ENCODE results near the gene GTPBP2. TPM values are rescaled to one million over a fixed set of nuclear protein-coding genes. Genes with fewer than 3 reads are reported as not detected.

GTPBP2 gene
- total and polyA plus RNA-seq, 2 of the 13 experiments (the other 11 are each of a cell fraction or from before 2014, with no cell fraction given): 26.9 to 88.2 TPM

DNA sequence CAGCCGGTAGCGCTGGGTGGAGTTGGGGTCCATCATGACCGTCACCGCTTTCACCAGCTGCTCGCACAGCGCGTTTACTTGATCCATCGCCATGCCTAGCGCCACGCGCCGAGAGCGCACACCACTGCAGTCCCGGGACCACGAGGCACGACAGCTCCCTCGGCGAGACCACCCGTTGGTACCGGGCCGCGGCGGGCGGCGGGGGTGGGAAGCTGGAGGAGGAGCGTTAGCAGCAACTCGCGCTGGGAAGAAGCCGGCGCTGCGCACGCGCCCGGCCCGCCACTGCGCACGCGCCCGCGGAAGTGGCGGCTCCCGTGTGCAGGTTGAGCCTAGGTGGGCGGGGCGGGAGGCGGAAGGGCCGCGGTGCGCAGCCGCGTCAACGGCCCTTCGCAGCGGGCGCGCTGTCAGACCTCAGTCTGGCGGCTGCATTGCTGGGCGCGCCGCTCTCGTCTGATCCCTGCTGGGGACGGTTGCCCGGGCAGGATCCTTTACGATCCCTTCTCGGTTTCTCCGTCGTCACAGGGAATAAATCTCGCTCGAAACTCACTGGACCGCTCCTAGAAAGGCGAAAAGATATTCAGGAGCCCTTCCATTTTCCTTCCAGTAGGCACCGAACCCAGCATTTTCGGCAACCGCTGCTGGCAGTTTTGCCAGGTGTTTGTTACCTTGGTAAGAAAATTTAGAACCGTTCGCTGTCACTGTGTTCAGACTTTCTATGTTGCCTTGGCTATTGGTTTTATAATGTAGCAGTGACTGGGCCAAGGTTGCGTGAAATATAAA, 53.1 kb downstream of the GTPBP2 start, which contains the start of the genes POLH and XPO5 (continued):
- TF ChIP-seq, protein P1, sequence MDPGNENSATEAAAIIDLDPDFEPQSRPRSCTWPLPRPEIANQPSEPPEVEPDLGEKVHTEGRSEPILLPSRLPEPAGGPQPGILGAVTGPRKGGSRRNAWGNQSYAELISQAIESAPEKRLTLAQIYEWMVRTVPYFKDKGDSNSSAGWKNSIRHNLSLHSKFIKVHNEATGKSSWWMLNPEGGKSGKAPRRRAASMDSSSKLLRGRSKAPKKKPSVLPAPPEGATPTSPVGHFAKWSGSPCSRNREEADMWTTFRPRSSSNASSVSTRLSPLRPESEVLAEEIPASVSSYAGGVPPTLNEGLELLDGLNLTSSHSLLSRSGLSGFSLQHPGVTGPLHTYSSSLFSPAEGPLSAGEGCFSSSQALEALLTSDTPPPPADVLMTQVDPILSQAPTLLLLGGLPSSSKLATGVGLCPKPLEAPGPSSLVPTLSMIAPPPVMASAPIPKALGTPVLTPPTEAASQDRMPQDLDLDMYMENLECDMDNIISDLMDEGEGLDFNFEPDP (CRISPR knock-in tag; conservative IDR thresholded peaks at IDR 0.05): peak; percentile 17; the same call in 1 of the 2 replicates
- TF ChIP-seq, protein P2, sequence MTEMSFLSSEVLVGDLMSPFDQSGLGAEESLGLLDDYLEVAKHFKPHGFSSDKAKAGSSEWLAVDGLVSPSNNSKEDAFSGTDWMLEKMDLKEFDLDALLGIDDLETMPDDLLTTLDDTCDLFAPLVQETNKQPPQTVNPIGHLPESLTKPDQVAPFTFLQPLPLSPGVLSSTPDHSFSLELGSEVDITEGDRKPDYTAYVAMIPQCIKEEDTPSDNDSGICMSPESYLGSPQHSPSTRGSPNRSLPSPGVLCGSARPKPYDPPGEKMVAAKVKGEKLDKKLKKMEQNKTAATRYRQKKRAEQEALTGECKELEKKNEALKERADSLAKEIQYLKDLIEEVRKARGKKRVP (CRISPR knock-in tag; IDR thresholded peaks at IDR 0.05): peak in 1 of 2 experiments; percentile 68; a peak in 2 of 4 replicates
- no peak for TF ChIP-seq U2AF1 (optimal IDR thresholded peaks at IDR 0.05; ENCODE audit: low read depth, low read length)
- TF ChIP-seq RARG (CRISPR knock-in tag; IDR thresholded peaks at IDR 0.05; ENCODE audit: low read depth): no peak
- peak; percentile 66 for TF ChIP-seq SP2 (CRISPR knock-in tag; IDR thresholded peaks at IDR 0.05)
- peak; percentile 83 for TF ChIP-seq ISL2 (CRISPR knock-in tag; IDR thresholded peaks at IDR 0.05)
- TF ChIP-seq FOXM1 (CRISPR knock-in tag; IDR thresholded peaks at IDR 0.05): 0 out of 2 replicates have a peak, but pooled peaks have one; percentile 26
- peak; percentile 97 for TF ChIP-seq ZNF138 (CRISPR knock-in tag; IDR thresholded peaks at IDR 0.05; ENCODE audit: low read depth)
- TF ChIP-seq BHLHE40 (IDR thresholded peaks at IDR 0.05; ENCODE audit: low read length): peak; percentile 63
- TF ChIP-seq ZSCAN12 (CRISPR knock-in tag; IDR thresholded peaks at IDR 0.05): 0 out of 2 replicates have a peak, but pooled peaks have one; percentile 78
- TF ChIP-seq, protein P3, sequence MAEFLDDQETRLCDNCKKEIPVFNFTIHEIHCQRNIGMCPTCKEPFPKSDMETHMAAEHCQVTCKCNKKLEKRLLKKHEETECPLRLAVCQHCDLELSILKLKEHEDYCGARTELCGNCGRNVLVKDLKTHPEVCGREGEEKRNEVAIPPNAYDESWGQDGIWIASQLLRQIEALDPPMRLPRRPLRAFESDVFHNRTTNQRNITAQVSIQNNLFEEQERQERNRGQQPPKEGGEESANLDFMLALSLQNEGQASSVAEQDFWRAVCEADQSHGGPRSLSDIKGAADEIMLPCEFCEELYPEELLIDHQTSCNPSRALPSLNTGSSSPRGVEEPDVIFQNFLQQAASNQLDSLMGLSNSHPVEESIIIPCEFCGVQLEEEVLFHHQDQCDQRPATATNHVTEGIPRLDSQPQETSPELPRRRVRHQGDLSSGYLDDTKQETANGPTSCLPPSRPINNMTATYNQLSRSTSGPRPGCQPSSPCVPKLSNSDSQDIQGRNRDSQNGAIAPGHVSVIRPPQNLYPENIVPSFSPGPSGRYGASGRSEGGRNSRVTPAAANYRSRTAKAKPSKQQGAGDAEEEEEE (CRISPR knock-in tag; IDR thresholded peaks at IDR 0.05; ENCODE audit: borderline replicate concordance): 0 out of 2 replicates have a peak, but pooled peaks have one; percentile 78
- TF ChIP-seq TEAD2 (CRISPR knock-in tag; IDR thresholded peaks at IDR 0.05): peak; percentile 81
- TF ChIP-seq, protein P4, sequence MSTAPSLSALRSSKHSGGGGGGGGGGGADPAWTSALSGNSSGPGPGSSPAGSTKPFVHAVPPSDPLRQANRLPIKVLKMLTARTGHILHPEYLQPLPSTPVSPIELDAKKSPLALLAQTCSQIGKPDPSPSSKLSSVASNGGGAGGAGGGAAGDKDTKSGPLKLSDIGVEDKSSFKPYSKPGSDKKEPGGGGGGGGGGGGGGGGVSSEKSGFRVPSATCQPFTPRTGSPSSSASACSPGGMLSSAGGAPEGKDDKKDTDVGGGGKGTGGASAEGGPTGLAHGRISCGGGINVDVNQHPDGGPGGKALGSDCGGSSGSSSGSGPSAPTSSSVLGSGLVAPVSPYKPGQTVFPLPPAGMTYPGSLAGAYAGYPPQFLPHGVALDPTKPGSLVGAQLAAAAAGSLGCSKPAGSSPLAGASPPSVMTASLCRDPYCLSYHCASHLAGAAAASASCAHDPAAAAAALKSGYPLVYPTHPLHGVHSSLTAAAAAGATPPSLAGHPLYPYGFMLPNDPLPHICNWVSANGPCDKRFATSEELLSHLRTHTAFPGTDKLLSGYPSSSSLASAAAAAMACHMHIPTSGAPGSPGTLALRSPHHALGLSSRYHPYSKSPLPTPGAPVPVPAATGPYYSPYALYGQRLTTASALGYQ (CRISPR knock-in tag; IDR thresholded peaks at IDR 0.05): peak; percentile 25; the same call in 1 of the 2 replicates
- TF ChIP-seq PTBP1 (IDR thresholded peaks at IDR 0.05; ENCODE audit: low read depth, low read length, poor library complexity, severe bottlenecking): no peak
- TF ChIP-seq AKAP8 (CRISPR knock-in tag; IDR thresholded peaks at IDR 0.05): peak; percentile 85; the same call in 1 of the 2 replicates
- TF ChIP-seq, protein P5, sequence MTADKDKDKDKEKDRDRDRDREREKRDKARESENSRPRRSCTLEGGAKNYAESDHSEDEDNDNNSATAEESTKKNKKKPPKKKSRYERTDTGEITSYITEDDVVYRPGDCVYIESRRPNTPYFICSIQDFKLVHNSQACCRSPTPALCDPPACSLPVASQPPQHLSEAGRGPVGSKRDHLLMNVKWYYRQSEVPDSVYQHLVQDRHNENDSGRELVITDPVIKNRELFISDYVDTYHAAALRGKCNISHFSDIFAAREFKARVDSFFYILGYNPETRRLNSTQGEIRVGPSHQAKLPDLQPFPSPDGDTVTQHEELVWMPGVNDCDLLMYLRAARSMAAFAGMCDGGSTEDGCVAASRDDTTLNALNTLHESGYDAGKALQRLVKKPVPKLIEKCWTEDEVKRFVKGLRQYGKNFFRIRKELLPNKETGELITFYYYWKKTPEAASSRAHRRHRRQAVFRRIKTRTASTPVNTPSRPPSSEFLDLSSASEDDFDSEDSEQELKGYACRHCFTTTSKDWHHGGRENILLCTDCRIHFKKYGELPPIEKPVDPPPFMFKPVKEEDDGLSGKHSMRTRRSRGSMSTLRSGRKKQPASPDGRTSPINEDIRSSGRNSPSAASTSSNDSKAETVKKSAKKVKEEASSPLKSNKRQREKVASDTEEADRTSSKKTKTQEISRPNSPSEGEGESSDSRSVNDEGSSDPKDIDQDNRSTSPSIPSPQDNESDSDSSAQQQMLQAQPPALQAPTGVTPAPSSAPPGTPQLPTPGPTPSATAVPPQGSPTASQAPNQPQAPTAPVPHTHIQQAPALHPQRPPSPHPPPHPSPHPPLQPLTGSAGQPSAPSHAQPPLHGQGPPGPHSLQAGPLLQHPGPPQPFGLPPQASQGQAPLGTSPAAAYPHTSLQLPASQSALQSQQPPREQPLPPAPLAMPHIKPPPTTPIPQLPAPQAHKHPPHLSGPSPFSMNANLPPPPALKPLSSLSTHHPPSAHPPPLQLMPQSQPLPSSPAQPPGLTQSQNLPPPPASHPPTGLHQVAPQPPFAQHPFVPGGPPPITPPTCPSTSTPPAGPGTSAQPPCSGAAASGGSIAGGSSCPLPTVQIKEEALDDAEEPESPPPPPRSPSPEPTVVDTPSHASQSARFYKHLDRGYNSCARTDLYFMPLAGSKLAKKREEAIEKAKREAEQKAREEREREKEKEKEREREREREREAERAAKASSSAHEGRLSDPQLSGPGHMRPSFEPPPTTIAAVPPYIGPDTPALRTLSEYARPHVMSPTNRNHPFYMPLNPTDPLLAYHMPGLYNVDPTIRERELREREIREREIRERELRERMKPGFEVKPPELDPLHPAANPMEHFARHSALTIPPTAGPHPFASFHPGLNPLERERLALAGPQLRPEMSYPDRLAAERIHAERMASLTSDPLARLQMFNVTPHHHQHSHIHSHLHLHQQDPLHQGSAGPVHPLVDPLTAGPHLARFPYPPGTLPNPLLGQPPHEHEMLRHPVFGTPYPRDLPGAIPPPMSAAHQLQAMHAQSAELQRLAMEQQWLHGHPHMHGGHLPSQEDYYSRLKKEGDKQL (CRISPR knock-in tag; IDR thresholded peaks at IDR 0.05; ENCODE audit: low read depth): peak; percentile 19; the same call in 1 of the 2 replicates
- TF ChIP-seq ATF7-NPFF (CRISPR knock-in tag; IDR thresholded peaks at IDR 0.05; ENCODE audit: low read depth): peak; percentile 90
